Measurements from ENCODE around the gene EIF4H. TPM values are rescaled to one million over a fixed set of nuclear protein-coding genes. Genes with fewer than 3 reads are reported as not detected.

EIF4H gene
- total RNA-seq, 1 donor from 2014 or later = 172 TPM

- intact Hi-C loops (cut with micrococcal nuclease) = no loop called here
- DNase-seq (no peak), ATAC-seq (no peak)
These were observed 72.3 kb downstream of the EIF4H start for GRCh38 chr7:74246497-74246896.

Small RNA genes lying within 50 kb of the gene (microRNA-seq; reads per million reads assigned to microRNA genes)
- gene MIR590 (ENCODE audit: borderline number of aligned reads) = 1,141 reads per million, percentile 77 among the genes with 10 or more reads in this experiment

Other genes starting within 250 kb of the EIF4H start
- gene ELN, start 146.2 kb upstream of the EIF4H start, total RNA-seq = 29.0 TPM
- gene LIMK1, start 90.6 kb upstream of the EIF4H start, total RNA-seq = 9.4 TPM
- gene LAT2, start 35.6 kb downstream of the EIF4H start, total RNA-seq = 2.7 TPM
- 10.5 TPM for gene RFC2, start 80.0 kb downstream of the EIF4H start, total RNA-seq
- 6.9 TPM for gene CLIP2, start 115.1 kb downstream of the EIF4H start, total RNA-seq

Measured in left ventricle myocardium superior (tissue), 1 donor.